ENCODE results near the gene NEU4.

- no peak for TF ChIP-seq ZNF384 (IDR thresholded peaks at IDR 0.05)
- TF ChIP-seq SP1 (IDR thresholded peaks at IDR 0.05): no peak
- TF ChIP-seq HDGF (IDR thresholded peaks at IDR 0.05; ENCODE audit: borderline replicate concordance): no peak
- TF ChIP-seq FOXK2 (IDR thresholded peaks at IDR 0.05): no peak
- no peak for TF ChIP-seq ELF4 (IDR thresholded peaks at IDR 0.05)
- no peak for TF ChIP-seq TARDBP (IDR thresholded peaks at IDR 0.05)
- no peak for TF ChIP-seq PKNOX1 (IDR thresholded peaks at IDR 0.05)
- no peak for TF ChIP-seq FOXA1 (IDR thresholded peaks at IDR 0.05)
Observed at GRCh38 chr2:241810307-241811200, 1.6 kb downstream of the NEU4 start.

Data from HEK293T (cell line).